ENCODE data around the gene SYT2. TPM values are rescaled to one million over a fixed set of nuclear protein-coding genes. Genes with fewer than 3 reads are reported as not detected.

Gene SYT2
- total and polyA plus RNA-seq, 11 donors = 0.03 to 0.09 (median 0.06) TPM; not detected in 6

DNA sequence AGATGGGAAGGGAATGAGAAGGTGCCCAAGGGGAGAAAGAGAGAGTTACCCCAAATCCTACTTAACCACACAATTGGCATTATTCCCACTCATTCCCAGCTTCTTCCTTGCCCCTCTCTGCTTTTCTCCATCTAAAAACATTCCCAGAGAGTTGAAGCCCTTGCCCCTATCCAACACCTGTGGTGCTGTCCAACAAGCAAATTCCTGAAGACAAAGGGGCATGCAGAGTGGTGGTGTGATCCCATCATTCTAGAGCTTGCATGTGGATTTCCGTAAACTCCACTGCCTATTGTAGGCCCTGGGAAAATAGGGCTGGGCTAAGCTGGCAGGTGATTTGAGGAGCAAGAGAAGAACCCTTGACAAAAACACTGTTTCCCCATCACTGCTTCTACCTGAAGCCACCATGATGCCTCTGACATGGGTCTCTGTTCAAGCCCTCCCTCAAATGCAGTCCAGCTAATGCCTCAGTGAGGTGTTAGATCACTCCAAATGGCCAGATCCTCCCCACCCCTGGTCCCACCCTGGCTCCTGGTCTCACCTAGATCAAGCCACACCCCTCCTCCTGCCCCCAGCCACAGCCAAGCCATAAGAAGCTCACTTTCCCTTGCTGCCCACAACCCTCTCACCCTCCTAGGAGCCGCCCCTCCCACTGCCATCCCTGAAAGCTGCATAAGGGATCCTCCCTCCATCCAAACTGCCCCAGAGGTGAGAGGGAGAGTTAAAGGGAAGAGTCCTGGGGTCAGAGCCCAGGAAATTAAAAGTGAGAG lies 29.5 kb downstream of the SYT2 start:
- TF ChIP-seq, protein P1, sequence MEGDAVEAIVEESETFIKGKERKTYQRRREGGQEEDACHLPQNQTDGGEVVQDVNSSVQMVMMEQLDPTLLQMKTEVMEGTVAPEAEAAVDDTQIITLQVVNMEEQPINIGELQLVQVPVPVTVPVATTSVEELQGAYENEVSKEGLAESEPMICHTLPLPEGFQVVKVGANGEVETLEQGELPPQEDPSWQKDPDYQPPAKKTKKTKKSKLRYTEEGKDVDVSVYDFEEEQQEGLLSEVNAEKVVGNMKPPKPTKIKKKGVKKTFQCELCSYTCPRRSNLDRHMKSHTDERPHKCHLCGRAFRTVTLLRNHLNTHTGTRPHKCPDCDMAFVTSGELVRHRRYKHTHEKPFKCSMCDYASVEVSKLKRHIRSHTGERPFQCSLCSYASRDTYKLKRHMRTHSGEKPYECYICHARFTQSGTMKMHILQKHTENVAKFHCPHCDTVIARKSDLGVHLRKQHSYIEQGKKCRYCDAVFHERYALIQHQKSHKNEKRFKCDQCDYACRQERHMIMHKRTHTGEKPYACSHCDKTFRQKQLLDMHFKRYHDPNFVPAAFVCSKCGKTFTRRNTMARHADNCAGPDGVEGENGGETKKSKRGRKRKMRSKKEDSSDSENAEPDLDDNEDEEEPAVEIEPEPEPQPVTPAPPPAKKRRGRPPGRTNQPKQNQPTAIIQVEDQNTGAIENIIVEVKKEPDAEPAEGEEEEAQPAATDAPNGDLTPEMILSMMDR (IDR thresholded peaks at IDR 0.05) = no peak
- no peak for TF ChIP-seq POLR2A (IDR thresholded peaks at IDR 0.05)
- Histone ChIP-seq H3K36me3 (no peaks in the 10 kb centered on the region), H3K4me3 (no peak overlapping the region), H3K27me3 (peaks cover 0 to 61% (median 11%) of the 10 kb centered on the region in 9 donors), H3K4me1 (no peaks in the 10 kb centered on the region), H3K27ac (no peak overlapping the region), H3K9me3 (peaks cover 0 to 10% (median 3%) of the 10 kb centered on the region in 12 donors)
- intact Hi-C loops (cut with DNase I) = no loop called here
- DNase-seq (no peak), ATAC-seq (no peak)
- WGBS, 4 donors = 65 to 75% (median 68%) methylated on average over 2 of the region's 2 CpGs

DNA sequence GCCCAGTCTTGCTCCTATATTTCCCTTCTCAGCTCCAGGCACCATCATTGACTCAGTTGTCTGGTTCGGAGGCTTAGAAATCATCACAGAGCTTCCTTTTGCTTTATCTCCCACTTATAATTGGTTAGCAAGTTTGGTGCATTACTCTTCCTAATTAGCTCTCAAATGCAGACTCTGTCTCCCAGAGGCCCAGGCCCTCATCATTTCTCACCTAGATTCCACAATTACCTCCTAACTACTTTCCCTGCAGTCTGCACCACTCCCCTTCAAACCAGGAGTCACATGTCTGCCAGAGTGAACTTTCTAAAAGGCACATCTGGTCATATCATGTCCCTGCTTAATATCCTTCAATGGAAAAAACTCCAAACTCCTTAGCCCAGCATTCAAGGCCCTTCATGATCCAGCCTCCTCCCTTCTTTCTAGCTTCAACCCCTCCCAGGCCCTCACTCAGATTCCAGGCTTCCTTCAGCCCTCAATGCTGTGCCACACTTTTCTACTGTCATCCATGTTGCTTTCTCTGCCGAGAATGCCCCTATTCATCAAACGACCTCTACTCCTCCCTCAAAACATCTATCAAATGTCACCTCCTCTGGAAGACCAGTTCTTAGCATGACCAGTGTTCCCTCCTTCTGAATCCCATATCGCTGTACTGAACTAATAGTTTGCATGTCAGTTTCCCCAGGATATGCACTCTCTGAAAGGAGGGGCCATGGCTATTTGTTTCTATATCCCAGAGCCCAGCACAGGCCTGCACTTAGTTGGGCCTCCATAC lies 30.7 kb downstream of the SYT2 start:
- TF ChIP-seq, protein P1 (IDR thresholded peaks at IDR 0.05) = no peak
- no peak for TF ChIP-seq POLR2A (IDR thresholded peaks at IDR 0.05)
- H3K4me1 ChIP-seq = no peaks in the 10 kb centered on the region
- no peak overlapping the region for H3K27ac ChIP-seq
- H3K27me3 ChIP-seq = peaks cover 0 to 59% (median 7%) of the 10 kb centered on the region in 9 donors
- no peaks in the 10 kb centered on the region for H3K36me3 ChIP-seq
- WGBS, 4 donors = 64 to 76% (median 68%) methylated on average over 4 of the region's 4 CpGs
- H3K9me3 ChIP-seq = peaks cover 0 to 10% (median 3%) of the 10 kb centered on the region in 12 donors
- ATAC-seq = no peak
- intact Hi-C loops (cut with DNase I) = no loop called here
- no peak for DNase-seq
- H3K4me3 ChIP-seq = no peak overlapping the region

DNA sequence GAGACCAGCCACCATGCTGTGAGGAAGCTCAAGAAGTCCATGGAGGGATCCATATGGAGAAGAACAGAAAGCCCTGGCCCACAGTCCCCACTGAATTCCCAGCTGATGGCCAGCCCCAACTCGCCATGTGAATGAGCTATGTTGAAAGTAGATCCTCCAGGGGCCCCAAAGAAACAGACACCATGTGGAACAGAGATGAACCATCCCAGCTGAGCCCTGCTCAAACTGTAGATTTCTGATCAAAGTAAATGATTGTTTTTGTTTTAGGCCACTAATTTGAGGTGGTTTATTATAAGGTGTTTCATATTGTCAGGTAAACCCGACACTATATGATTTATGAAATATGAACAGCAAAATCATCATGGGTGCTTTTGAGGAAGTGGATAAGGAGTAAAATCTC lies 32.8 kb downstream of the SYT2 start:
- WGBS, 4 donors = 83 to 89% (median 86%) methylated on average over 2 of the region's 2 CpGs
- H3K9me3 ChIP-seq = peaks cover 0 to 10% (median 3%) of the 10 kb centered on the region in 12 donors
- TF ChIP-seq, protein P1 (IDR thresholded peaks at IDR 0.05) = no peak
- no peak for TF ChIP-seq POLR2A (IDR thresholded peaks at IDR 0.05)
- H3K27me3 ChIP-seq = peaks cover 0 to 55% (median 7%) of the 10 kb centered on the region in 9 donors
- ATAC-seq (no peak), DNase-seq (no peak)
- no peak overlapping the region for H3K4me3 ChIP-seq
- intact Hi-C loops (cut with DNase I) = no loop called here
- no peaks in the 10 kb centered on the region for H3K4me1 ChIP-seq
- H3K27ac ChIP-seq = no peak overlapping the region
- H3K36me3 ChIP-seq = no peaks in the 10 kb centered on the region

DNA sequence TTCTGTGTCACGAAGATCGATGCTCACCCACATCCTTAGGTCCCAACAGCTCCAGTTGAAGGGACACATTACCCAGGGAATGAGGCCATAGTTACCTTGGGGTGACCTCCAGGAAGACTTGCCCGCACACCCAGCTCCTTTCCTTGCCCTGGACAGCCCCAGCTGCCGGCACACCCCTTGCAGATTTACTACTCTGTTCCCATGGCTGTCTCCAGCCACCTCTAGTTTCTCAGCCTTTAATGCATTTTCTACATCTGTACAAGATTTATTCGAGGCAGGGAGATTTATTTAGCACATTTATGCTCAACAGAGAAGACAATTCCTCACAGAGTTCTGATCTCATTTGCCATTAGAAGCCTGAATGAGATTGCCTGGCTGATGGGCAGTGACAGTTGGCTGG lies 36.7 kb downstream of the SYT2 start:
- WGBS, 4 donors = 81 to 83% (median 82%) methylated on average over 5 of the region's 5 CpGs
- Histone ChIP-seq H3K27ac (no peak overlapping the region), H3K4me3 (no peak overlapping the region), H3K36me3 (no peaks in the 10 kb centered on the region), H3K4me1 (no peaks in the 10 kb centered on the region), H3K27me3 (peaks cover 0 to 36% (median 0%) of the 10 kb centered on the region in 9 donors), H3K9me3 (peaks cover 0 to 10% (median 3%) of the 10 kb centered on the region in 12 donors)
- DNase-seq (no peak), ATAC-seq (no peak)
- intact Hi-C loops (cut with DNase I) = no loop called here
- TF ChIP-seq POLR2A (IDR thresholded peaks at IDR 0.05) = no peak
- TF ChIP-seq, protein P1 (IDR thresholded peaks at IDR 0.05) = no peak

All from heart left ventricle (tissue), 16 donors.